Stimulated activated CD4-positive, alpha-beta T cell treated with anti-CD3 and anti-CD28 coated beads, Interleukin-2, amount 100 ng/mL, for 48 hours (primary cell): ENCODE data around the gene IGSF3.
"Not testable (repeated sequence)": the region's sequence is repeated elsewhere in the genome, so short reads cannot be mapped to it uniquely, and the experiment has no call there.

Experiments used
- DNase-seq, 2 donors: peaks; one replicate each; pipeline ENCODE4 v3.0.0-alpha.2; 2020

Gene IGSF3

DNA sequence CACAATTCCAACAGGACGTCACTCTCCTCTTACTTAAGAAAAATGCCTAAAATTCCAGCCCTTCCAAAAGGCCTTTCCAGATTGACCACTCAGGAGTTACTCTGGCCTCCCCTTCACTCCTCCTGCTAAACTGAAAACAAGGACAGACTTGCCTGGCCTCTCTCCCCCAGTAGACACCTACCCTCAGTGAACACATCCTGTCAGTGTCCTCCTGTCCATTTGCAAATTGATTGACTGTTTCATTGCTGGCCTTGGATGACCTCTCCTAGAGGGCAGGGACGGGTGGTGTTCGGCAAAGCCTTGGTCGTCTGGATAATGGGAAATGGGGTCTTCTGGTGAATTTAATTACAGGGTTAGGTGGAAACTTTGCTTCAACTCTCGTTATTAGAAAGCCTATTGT is 8.9 kb downstream of the IGSF3 start:
- DNase-seq: not testable (repeated sequence)

DNA sequence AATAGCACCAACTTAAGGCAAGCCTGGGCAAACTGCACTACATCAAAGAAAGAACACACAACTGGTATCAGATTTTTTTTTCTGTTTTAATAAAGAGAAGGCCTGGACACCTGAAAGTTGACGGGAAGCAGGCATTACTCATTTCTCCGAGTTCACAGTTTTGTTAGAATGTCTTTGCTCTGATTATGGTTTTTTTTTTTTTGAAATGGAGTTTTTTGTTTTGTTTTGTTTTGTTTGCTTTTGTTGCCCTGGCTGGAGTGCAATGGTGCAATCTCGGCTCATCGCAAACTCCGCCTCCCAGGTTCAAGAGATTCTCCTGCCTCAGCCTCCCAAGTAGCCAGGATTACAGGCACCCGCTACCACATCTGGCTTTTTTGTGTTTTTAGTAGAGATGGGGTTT is 9.7 kb downstream of the IGSF3 start:
- not testable (repeated sequence) for DNase-seq

DNA sequence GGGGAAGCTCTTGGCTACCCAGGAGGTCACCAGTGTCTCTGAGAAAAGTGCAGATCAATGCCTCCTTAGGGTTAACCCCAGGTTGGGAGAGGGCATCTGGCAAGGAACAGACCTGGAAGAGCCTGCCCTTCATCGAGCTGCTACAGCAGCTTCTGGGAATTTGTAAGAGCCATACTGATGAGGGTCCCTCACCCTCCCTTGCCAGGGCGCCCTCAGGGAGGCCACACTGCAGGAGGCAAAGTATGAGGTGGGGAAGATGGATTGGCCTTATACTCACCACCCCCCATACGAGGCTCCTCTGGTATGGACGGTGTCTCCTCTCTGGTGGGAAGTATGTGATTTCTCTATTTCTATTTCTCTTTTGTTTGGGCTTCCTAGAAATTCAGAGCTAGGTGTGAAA is 13.2 kb downstream of the IGSF3 start:
- DNase-seq: no peak

DNA sequence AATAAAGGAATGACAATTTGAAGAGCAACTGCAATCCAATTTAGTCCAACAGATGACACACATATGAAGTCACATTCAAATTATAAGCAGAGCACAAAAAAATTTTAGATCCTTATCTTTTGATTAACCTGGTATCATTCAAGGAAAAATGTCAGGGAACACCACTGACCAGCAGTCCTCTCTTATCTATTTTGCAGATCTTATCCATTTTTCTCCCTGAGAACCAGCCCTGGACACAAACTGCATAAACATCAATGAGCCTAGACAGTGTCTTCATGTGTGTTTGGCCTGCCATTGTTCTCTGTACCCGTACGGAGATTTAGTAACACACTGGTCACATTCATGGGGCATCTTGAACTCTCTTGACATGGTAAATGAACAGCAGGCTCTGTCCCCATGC is 14.9 kb downstream of the IGSF3 start:
- DNase-seq: not testable (repeated sequence)

DNA sequence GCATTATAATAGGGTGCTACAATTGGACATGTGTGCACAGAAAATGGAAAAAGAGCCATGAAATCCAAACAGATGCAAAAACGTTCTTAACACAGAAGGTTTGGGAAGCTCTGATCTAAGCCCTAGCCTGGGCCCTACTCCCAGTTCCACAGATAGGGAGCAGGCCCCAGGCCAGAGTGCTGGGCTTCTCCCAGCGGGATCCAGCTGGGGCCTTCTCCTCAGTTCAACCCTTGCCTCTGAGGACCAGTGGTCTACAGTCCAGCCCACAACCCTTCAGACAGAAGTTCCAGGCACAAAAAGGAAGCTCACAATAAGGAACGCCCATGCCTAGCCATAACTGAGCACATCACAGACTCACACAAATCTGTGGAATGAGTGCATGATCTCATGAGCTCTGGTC is 16.8 kb downstream of the IGSF3 start:
- not testable (repeated sequence) for DNase-seq

DNA sequence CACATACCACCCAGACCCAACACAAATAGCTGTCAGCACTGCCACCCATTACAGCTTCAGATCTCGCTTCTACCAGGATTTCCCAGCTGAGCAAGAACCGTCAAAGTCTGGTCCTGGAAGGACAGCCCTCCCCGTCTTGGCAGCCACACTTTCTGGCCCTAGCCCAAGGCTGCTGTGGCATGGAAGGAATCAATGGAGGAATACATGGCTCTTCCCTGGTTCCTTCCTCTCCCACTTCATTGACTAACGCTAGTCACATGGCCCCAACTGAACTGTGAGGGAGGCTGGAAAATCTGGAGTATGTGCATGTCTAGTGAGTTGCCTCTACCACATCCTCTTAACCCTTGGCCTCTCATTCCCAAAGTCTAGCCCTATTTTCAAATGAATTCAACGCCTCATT is 18.5 kb downstream of the IGSF3 start:
- DNase-seq: not testable (repeated sequence)

DNA sequence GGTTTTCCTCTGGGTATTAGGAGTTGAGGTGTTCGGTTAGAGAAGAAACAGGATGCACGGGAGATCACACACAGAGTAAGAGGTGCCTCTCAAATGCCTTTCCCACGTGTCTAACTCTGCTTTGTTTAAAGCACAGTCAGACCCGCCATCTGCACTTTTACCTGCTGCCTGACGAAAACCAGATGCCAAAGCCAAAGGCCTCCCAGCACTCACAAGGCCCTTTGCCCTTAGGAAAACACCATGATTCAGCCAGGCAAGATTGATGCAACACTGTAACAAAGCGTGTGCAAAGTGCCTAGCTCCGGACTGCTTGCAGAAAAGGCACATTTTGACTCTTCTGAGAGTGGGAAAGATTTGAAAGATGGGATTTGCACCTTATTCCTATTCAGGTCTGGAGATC is 19.2 kb downstream of the IGSF3 start:
- not testable (repeated sequence) for DNase-seq

DNA sequence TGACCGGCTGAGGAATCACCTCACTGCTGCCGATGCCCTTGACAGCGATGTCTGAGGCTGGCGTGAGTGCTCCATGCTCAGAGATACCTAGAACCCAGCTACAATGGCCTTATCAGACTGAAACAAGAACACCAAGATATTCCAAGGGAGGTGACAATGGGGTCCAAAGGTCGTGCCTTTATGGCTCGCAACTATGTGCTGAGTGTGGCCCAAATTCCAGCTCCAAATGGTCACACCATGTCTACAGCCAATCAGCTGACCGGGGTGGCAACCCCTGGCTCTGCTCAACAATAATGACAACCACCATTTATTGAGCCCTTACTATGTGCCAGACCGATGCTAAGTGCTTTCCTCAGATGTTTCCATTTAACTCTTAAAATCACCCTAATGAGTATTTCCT is 20.3 kb downstream of the IGSF3 start:
- not testable (repeated sequence) for DNase-seq

DNA sequence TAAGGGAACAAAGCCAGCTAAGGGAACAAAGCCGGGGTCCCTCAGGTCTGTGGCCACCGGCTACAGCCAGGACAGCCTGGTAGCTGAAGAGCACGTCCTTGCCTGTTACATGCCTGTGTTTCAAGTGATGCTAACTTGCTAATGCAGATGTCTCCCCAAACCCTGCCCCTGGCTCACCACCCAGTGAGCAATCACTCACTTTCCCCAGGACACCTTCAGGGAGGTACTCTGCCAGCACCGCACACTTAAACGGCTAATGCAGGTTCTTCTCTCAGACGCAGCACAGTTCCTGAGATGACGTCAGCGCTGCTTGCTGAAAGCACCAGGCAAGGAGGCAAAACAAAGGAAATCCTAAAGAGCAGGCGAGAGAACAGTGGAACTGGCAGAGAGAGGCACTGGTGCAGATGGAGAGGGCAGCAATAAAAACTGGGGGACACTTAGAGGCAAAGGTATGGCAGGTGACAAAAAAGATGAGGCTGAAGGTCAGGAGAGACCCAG is 20.8 kb downstream of the IGSF3 start:
- DNase-seq: not testable (repeated sequence)

DNA sequence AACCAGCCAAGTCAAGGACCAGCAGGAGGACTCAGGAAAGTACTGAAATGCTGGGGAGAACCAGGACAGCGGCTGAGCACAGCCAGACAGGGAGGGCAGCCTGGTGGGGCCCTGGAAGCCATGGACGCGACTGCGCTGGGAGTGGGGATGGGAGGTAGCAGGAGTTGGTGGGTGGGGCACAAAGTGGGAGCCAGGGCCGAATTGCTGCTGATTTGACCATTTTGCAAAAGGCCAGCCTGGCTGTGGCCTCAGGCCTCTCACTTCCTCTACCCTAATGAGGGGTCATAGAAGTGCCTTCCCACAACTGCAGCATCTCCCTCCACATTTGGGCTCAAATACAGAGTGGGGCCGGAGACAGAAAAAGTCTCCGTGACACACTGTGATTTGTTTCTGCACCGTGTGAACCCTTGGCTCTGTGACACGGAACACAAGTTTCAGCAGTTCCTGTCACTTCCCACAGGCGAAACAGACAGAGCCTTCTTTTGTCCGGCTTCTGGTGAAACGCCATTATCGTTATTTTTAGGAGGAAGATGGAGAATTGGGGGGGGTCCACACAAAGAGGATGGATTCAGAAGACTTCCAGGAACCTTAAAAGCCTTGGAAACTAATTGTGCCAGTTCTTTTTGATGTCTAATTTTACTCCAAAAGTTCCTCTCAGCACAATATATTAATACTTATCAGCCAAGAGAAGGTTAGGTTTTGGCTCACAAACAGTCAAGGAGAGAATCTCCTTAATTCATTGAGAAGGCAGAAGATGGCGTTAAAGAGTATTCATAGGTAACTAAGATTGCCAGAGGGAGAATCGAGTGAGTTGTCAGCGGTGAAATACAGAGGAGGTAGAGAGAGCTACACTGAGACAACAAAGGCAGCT is 21.5 kb downstream of the IGSF3 start:
- not testable (repeated sequence) for DNase-seq

DNA sequence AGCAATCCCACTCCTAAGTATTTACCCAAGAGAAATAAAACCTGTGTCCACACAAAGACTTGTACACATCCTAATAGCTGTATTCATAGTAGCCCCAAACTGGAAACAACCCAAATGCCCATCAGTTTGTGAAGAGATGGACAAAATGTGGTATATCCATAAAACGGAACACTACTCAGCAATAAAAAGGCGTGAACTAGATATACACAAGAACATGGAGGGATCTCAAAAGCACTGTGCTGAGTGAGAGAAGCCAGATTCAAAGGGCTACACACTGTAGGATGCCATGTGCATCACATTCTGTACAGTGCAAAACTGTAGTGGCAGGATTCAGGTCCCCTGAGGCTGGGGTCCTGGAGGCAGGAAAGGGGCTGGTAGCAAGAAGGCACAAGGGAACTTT is 22.5 kb downstream of the IGSF3 start:
- not testable (repeated sequence) for DNase-seq

DNA sequence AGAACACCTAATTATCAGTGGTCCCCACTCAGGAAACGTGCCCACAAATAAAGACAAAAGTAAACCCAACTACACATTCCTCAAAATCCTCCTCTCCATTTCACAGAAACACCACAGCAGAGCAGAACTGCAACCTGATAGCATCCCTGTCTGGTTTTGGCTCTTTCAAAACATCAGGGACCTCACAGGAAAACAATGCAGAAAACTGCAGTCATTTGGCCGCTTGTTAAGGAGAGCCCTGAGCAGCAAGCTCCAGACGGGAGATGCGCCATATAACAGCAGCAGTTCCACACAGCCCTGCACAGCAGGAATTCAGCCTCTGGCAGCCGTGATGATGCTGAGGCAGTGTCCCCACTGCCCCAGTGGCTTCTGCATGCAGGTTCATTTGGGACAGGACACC is 23.4 kb downstream of the IGSF3 start:
- not testable (repeated sequence) for DNase-seq

DNA sequence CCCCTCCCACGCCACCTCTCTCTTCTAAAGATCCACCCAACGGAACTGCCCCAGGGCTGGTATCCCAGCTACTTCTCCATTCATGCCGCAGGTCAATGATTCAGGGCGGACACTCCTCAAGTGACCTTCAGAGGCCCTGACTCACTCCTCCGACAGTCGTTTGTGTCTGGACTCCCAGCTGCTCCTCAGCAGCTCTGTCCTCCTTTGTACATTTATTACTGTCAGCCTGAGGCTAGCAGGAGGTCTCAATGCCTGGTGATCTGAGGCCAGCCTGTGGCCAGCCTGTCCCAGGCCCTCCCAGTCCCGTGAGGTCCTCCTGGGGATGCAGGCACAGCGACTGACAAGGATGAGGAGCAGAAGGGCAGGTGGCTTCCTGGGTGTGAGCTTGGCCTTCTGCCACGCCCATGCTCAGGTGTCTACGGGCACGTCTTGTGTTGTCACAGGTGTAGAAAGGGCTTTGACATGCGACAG is 24.2 kb downstream of the IGSF3 start:
- not testable (repeated sequence) for DNase-seq

DNA sequence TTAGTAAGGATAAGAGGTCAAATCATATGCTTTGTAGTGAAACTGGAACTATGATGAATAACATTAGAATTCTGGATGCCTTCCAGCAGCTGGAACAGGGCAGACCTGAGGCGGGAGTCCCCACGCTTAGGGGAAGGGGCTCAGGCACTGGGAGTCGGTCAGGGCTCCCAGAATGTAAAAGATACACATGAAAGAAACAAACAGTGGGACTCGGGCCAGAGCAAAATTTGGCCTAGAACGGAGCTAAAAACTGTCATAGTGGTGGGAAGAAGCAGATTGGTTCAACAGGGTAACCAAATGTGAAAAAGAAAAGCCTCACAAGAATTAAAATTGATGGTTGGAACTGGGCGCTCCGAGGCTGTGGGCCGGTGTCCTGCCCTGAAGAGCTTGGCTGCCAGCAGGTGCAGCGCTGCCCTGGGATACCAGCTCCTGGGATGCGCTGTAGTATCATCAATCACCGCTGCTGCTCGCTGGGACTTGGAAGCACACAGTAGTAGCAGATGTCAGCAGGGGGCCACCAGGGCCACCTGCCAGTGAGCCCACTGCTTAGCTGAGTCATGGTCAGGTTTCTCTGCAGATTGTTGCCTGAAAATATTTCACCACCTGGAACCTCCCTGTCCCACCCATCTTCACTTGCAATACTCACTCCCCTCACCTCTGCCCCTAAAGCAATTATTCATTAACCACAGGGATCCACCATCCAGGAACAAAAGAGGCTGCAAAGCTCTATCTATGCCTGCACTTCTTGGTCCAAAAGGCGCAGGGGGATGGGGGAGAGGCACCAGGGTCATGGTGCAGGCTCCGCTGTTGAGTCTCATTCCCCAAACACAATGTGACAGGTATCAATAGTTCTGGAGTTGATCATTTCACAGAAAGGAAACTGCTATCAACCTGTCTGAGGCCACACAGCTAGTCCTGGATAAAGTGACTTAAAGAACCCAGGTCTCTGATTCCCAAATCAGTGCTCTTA is 24.9 kb downstream of the IGSF3 start:
- DNase-seq: not testable (repeated sequence)

DNA sequence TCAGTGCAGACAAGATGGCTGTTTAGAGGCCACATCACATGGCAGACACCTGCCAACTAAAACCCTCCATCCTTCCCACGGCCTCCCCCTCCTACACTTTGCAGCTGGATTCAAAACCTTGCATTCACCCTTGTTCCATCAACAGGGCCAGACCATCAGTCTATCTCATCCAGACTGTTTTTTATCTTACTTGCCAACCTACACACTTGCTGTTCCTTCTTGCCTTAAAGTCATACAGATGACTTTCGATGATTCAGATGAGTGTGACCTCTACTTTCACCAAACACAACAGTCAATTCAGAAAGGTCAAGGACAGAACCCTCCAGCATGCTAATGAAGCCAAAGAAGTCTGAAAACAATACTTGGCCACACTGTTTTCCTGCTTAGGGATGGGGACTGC is 29.9 kb downstream of the IGSF3 start:
- peak; percentile 7 to 9 for DNase-seq

DNA sequence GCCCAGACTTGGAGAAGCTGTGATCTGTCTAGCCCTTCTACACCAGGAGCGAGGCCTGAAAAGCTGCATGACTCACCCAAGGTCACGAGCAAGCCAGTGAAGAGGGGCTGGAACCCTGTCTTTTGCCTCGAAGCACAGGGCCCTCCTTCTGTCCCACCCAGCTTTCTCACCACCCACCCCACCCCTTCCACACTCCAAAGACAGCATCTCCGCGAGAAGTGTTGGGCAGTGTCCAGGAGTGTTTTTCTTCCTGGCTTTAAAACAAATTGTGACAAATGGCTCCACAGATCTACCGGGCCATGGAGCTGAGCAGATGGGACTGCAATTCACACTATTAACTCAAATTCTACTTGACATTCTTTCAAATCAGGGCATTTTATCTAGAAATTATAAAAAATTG is 30.9 kb downstream of the IGSF3 start:
- DNase-seq: not testable (repeated sequence)

DNA sequence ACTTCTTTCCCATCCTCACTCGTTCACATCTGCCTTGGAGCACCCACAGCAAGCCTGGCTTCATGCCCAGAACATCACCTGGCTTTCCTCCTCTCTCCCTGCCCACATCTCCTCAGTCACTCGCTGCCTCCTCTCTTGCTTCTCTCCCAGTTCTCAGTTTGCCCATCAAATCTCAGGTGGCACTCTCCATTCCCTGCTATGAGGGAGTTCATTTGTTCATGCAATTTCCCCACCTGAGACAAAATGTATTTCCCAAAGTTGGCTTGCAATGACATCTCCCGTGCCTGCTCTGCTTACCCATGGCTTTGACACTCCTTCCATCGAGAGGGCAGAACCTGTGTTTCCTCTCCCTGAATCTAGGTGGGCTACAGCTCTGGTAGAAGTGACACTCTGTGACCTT is 33.1 kb downstream of the IGSF3 start:
- not testable (repeated sequence) for DNase-seq

DNA sequence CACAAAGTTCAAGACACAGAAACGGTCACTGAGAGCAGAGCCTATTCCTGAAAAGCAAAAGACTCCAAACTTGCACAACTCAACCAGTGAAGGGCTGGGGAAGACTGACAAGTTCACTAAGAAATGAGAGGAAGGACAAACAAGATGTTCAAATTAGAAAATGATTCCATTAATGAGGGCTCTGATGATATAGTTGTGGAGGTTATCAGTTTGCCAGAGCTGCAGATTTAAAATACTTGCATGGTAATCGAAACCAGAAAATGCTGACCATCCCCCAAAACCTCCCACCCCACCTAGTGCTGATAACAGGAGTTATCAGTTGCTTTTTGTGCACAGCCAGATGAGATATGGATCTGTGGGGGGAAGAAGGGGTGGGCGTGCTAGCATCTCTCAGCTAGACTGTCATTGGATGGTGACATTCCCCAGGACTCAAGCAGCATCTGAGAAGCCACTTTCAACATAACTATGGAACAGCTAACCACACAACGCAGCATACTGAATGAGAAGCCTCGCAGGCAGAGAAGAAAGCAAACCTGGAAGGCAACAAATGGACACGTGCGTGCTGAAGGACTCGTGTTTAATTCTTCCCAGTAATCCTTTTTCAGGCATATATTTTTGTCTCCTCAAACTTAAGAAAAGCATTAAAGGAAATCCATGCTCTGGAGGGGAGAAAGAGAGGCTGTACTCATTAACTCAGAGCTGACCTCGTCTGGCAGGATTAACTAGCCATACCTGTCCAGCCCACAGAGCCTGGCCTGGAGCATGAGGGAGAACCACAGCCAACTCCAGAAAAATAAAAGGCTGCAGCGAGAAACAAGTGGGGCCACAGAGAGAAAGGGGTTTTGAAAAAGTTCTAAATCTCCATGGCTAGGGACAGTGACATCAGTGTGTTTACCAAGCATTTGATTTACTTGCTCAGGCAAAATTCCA is 35.3 kb downstream of the IGSF3 start:
- not testable (repeated sequence) for DNase-seq

DNA sequence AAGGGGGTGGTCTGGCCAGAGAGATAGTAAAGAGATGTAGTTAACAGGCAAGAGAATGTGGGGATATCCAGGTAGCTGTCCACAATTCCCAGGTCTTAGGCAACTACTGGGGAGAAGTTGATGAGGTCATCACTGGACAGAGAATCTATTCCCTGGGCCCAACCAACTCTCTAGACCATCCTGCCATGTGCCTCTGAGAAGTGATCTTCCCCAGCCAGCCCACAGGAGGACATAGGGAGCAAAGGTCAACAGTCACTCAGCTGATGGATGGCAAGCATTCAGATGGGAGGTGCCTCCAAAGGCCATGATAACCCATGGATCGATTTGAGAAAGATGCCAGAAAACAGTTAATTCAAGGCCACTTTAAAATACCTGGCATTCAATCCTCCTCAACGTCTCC is 36.0 kb downstream of the IGSF3 start:
- DNase-seq: not testable (repeated sequence)

DNA sequence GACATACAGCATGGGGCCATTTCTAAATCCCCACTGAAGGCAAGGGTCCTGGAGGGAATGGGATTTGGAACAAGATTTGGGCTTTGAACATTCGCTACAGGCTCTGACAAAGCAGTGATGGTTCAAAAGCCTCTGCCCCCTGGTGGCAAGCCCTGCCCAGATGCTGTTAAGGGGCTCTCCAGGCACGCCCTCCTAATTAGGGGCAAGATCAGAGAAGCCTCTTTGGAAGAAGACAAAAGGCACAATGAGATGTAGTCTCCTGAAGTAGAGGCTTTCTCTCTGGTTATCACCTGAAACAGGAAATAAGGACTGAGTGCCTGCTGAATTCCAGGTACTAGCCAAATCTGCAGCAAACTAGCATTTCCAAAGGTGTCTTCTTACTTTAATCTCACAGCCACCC is 37.5 kb downstream of the IGSF3 start:
- DNase-seq: not testable (repeated sequence)

DNA sequence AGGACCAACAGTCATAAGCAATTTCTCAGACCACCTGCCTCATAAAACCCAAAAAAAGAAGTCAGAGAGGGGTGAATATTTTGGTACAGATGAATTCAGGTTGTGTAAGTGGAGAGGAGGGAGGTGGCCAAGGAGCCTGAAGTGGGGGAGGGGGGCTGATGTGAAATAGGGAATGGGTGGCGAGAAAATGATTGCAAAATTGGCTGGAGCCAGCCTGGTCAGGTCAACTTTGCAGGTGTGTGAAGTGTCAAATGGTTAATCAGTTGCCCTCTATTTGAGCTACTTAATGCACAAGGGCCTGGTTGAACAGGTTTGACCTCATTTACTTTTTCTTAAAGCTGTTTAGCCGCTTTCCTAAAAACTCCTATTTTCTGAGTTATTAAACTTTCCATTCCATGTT is 38.1 kb downstream of the IGSF3 start:
- DNase-seq: not testable (repeated sequence)

DNA sequence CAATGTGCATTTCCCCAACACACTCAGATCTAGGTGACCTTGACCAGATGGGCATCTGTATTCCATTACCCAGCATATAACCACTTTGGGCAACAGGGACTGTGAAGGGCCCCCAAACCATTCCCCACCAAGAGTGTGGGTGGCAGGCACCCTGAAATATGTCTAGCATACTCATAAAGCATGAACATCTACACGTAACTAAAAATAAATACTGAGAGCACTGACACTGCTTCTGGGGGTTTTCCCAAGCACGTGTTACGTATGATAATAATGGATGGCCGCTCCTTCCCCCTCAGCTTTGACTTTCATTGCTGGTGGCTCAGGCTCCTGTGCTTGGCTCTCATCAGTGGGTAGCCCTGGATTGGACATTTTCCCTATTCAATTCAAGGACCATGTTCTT is 39.1 kb downstream of the IGSF3 start:
- no peak for DNase-seq
